ENCODE measurements around the gene PTCRA.

GRCh38 chr6:42959917-42960242, 44.0 kb downstream of the PTCRA start:
- TF ChIP-seq CTCF (IDR thresholded peaks at IDR 0.05) (no peak), POLR2A (IDR thresholded peaks at IDR 0.05) (no peak)

Measured in body of pancreas (tissue), 4 donors.